Upper lobe of left lung (tissue), 6 donors: ENCODE results near the gene COL10A1. TPM values are rescaled to one million over a fixed set of nuclear protein-coding genes. Genes with fewer than 3 reads are reported as not detected.
A peak's percentile ranks its signal among the peaks of the same experiment; 100 is the strongest.

Source experiments
- ATAC-seq, 2 donors: fragments of 200-7000 bp; cut with Tn5 transposase; one replicate each; pipeline ENCODE4 v1.9.1; 2022; ENCODE audit warnings: mild to moderate bottlenecking in 2 of 2, moderate library complexity in 2 of 2; ENCODE audit not compliant: low FRiP score in 2 of 2
- DNase-seq, 2 donors: peaks; one replicate each; pipeline ENCODE4 v3.0.0-alpha.2; 2019 to 2020
- H3K27ac ChIP-seq, 4 donors: fragments of 200-600 bp; sonication (generic); one replicate each; pipeline ENCODE4 v1.5.1; 2016 to 2019
- H3K27me3 ChIP-seq, 4 donors: fragments of 200-600 bp; sonication (generic); one replicate each; pipeline ENCODE4 v1.5.1; 2017 to 2019
- H3K36me3 ChIP-seq, 4 donors: fragments of 200-600 bp; sonication (generic); one replicate each; pipeline ENCODE4 v1.5.1; 2016 to 2019
- H3K4me1 ChIP-seq, 4 donors: fragments of 200-600 bp; sonication (generic); one replicate each; pipeline ENCODE4 v1.5.1; 2018 to 2019
- H3K4me3 ChIP-seq, 4 donors: fragments of 200-600 bp; sonication (generic); one replicate each; pipeline ENCODE4 v1.5.1; 2017 to 2019; ENCODE audit warnings: mild to moderate bottlenecking in 2 of 4, moderate library complexity in 1 of 4
- H3K9me3 ChIP-seq, 4 donors: fragments of 200-600 bp; sonication (generic); one replicate each; pipeline ENCODE4 v1.5.1; 2018 to 2019
- CTCF ChIP-seq, 6 experiments: fragments of 450-650 bp in 4 of 6; fragments of 200-600 bp in 2 of 6; sonication (generic) in 2 of 6; IDR thresholded peaks; one replicate each; pipeline ENCODE4 v1.5.1; 2016 to 2019; ENCODE audit warnings: antibody characterized with exemption in 6 of 6
- EP300 ChIP-seq, 4 donors: sonication (generic); formaldehyde crosslinking; IDR thresholded peaks; one replicate each; pipeline ENCODE4 v1.5.1; 2017; ENCODE audit warnings: antibody characterized with exemption in 4 of 4, control low read depth in 2 of 4
- POLR2A ChIP-seq, 4 donors: fragments of 450-650 bp; IDR thresholded peaks; one replicate each; pipeline ENCODE4 v1.5.1; 2016 to 2017; ENCODE audit warnings: antibody characterized with exemption in 4 of 4, mild to moderate bottlenecking in 2 of 4
- POLR2AphosphoS5 ChIP-seq, 2 donors: sonication (generic); formaldehyde crosslinking; IDR thresholded peaks; one replicate each; pipeline ENCODE4 v1.5.1; 2017; ENCODE audit warnings: antibody characterized with exemption in 2 of 2
- WGBS, 2 donors: methylation state at CpG; one replicate each; pipeline ENCODE4 v1.1.5; 2017 to 2018; 5-methylcytosine and 5-hydroxymethylcytosine counted together
- total RNA-seq, 6 donors: library from RNA; depleted of rRNA in 4 of 6; stranded (reverse); fragments of >200 nt in 4 of 6; gene quantifications; one replicate each; pipeline versions ENCODE4 v1.1.0 to v1.2.1, GENCODE V29; 2016 to 2021
- donor health status: DM: no; HTN: no; CAD: no; lungs with moderate emphysema.
- donor health status: DM: no; HTN: yes; CAD: no; lungs with severe emphysema.

The COL10A1 gene
- total RNA-seq, 6 donors from 2014 or later = 0.23 to 4.2 (median 2.5) TPM; not detected in 3

GRCh38 chr6:116127771-116128493 is 2.0 kb upstream of the COL10A1 start:
- H3K27me3 ChIP-seq = no peaks in the 10 kb centered on the region
- 94 to 98% methylated on average over 2 of the region's 2 CpGs for WGBS, 2 donors
- H3K36me3 ChIP-seq = no peaks in the 10 kb centered on the region
- ATAC-seq (no peak), DNase-seq (no peak)
- no peak overlapping the region for H3K27ac ChIP-seq
- no peak overlapping the region for H3K4me3 ChIP-seq
- H3K9me3 ChIP-seq = no peaks in the 10 kb centered on the region
- no peak for TF ChIP-seq POLR2A (IDR thresholded peaks at IDR 0.05)
- TF ChIP-seq EP300 (IDR thresholded peaks at IDR 0.05) = no peak
- TF ChIP-seq POLR2AphosphoS5 (IDR thresholded peaks at IDR 0.05) = no peak
- no peak for TF ChIP-seq CTCF (IDR thresholded peaks at IDR 0.05)
- peaks cover 0 to 5% (median 2%) of the 10 kb centered on the region in 4 donors for H3K4me1 ChIP-seq

GRCh38 chr6:116120430-116120829 is 5.5 kb downstream of the COL10A1 start:
- DNase-seq = peak in 1 of 2 donors; percentile 8

GRCh38 chr6:116118608-116119007 is 7.3 kb downstream of the COL10A1 start:
- no peaks in the 10 kb centered on the region for H3K9me3 ChIP-seq
- TF ChIP-seq CTCF (IDR thresholded peaks at IDR 0.05) (no peak), POLR2AphosphoS5 (IDR thresholded peaks at IDR 0.05) (no peak), POLR2A (IDR thresholded peaks at IDR 0.05) (no peak), EP300 (IDR thresholded peaks at IDR 0.05) (no peak)
- ATAC-seq (no peak), DNase-seq (no peak)
- no peaks in the 10 kb centered on the region for H3K4me1 ChIP-seq
- H3K27ac ChIP-seq = no peak overlapping the region
- no peak overlapping the region for H3K4me3 ChIP-seq
- peaks cover 3 to 57% (median 19%) of the 10 kb centered on the region in 4 donors for H3K36me3 ChIP-seq
- no peaks in the 10 kb centered on the region for H3K27me3 ChIP-seq

More at GRCh38 chr6:116120430-116120829, 5.5 kb downstream of the COL10A1 start:
- Histone ChIP-seq H3K9me3 (no peaks in the 10 kb centered on the region), H3K36me3 (peaks cover 0 to 43% (median 6%) of the 10 kb centered on the region in 4 donors), H3K27ac (no peak overlapping the region), H3K27me3 (no peaks in the 10 kb centered on the region), H3K4me1 (no peaks in the 10 kb centered on the region), H3K4me3 (no peak overlapping the region)
- ATAC-seq = no peak
- 100% methylated on average over 3 of the region's 3 CpGs; no CpG with 5 or more reads in 1 of the 2 donors for WGBS, 2 donors
- TF ChIP-seq EP300 (IDR thresholded peaks at IDR 0.05) = no peak
- no peak for TF ChIP-seq CTCF (IDR thresholded peaks at IDR 0.05)
- TF ChIP-seq POLR2AphosphoS5 (IDR thresholded peaks at IDR 0.05) = no peak
- TF ChIP-seq POLR2A (IDR thresholded peaks at IDR 0.05) = no peak

DNA sequence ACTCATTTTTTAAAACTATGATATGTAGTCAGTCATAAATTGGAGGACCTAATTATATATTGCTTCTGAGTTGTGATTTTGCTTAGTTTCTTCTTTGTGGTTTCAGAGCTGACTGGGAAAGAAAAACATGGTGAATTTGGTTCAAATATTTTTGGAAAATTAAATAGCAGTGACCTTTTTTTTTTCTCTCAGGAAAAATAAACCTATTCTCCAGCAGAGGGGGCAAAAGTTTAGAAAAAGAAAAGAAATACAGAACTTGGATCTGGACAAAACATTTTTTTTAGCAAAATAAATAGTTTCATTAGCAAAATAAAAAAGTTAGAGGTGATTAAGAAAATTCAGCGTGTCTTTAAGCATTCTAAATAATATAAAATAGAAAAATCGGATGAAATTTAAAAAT is 10.2 kb downstream of the COL10A1 start:
- Histone ChIP-seq H3K36me3 (peaks cover 4 to 76% (median 32%) of the 10 kb centered on the region in 4 donors), H3K4me3 (no peak overlapping the region), H3K9me3 (no peaks in the 10 kb centered on the region), H3K27me3 (no peaks in the 10 kb centered on the region), H3K27ac (no peak overlapping the region), H3K4me1 (no peaks in the 10 kb centered on the region)
- DNase-seq = no peak
- ATAC-seq = no peak
- TF ChIP-seq POLR2A (IDR thresholded peaks at IDR 0.05) (no peak), EP300 (IDR thresholded peaks at IDR 0.05) (no peak), CTCF (IDR thresholded peaks at IDR 0.05) (no peak), POLR2AphosphoS5 (IDR thresholded peaks at IDR 0.05) (no peak)
- 71 to 97% methylated on average over 2 of the region's 2 CpGs for WGBS, 2 donors

DNA sequence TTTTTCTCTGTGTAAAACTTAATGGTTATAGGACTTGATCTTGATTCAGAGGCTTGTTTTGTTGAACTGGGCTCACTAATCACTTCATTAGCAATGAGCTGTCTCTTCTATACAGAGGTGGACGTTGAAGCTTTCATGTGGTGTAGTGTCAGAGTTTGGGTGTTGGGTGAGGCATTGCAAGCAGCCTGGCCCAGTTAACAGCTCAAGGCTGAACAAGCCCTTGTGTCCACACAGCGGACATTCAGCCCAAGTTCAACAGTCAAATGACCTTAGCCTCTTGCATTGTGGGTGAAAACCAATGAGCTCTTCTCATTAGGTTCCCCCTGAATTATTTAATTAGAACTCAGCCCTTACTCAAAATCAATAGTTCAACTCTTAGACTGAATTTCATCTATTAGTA is 12.5 kb downstream of the COL10A1 start:
- H3K27me3 ChIP-seq = no peaks in the 10 kb centered on the region
- H3K36me3 ChIP-seq = peaks cover 9 to 80% (median 39%) of the 10 kb centered on the region in 4 donors
- no peak for ATAC-seq
- no peak for DNase-seq
- no peak overlapping the region for H3K4me3 ChIP-seq
- H3K9me3 ChIP-seq = no peaks in the 10 kb centered on the region
- H3K27ac ChIP-seq = no peak overlapping the region
- WGBS, 2 donors = 85 to 93% methylated on average over 2 of the region's 2 CpGs
- TF ChIP-seq POLR2A (IDR thresholded peaks at IDR 0.05) = no peak
- TF ChIP-seq POLR2AphosphoS5 (IDR thresholded peaks at IDR 0.05) = no peak
- no peak for TF ChIP-seq EP300 (IDR thresholded peaks at IDR 0.05)
- no peak for TF ChIP-seq CTCF (IDR thresholded peaks at IDR 0.05)
- H3K4me1 ChIP-seq = no peaks in the 10 kb centered on the region
